Measurements from ENCODE around the gene MBOAT2.
"Not testable (repeated sequence)": the region's sequence is repeated elsewhere in the genome, so short reads cannot be mapped to it uniquely, and the experiment has no call there.

Gene MBOAT2

DNA sequence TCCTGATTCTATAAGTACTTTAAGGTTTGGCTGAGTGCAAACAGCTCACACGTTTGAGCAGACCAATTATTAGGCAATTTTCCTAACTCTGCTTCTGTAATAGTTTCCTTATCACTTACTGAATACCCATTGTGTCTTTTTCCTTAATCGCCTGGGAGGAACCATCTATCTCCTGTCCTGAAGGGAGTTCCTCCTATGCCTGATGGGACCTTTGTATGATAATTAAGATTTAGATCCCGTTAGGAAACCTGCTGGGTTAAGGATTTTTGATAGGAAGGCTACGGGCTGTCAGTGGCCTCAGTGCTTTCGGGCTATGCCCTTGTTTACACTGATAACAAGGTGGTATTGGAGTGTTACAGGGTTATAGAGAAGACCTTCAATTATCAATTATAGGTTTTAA lies 106.8 kb downstream of the MBOAT2 start:
- not testable (repeated sequence) for DNase-seq (ENCODE audit: low spot score)

DNA sequence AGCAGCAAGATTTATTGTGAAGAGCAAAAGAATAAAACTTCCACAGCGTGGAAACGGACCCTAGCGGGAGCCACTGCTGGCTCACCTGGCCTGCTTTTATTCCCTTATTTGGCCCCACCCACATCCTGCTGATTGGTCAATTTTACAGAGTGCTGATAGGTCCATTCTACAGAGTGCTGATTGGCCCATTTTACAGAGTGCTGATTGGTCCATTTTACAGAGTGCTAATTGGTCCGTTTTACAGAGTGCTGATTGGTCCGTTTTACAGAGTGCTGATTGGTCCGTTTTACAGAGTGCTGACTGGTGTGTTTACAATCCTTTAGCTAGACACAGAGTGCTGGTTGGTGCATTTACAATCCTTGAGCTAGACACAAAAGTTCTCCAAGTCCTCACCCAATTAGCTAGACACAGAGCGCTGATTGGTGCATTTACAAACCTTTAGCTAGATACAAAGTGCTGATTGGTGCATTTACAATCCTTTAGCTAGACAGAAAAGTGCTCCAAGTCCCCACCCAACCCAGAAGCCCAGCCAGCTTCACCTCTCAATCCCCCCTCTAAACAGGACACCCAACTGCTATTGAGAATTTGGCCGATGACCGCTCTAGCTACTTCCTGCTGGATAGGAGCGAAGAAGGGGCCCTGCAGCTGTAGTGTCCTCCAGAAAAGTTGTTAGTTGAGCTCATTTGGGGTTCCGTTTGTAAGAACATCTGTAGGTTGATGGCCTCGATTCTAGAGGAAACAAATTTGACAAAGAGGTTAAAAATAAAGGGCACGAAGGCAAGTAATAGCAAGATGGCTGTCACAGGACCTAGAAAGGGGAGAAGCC lies 108.2 kb downstream of the MBOAT2 start:
- not testable (repeated sequence) for DNase-seq (ENCODE audit: low spot score)

DNA sequence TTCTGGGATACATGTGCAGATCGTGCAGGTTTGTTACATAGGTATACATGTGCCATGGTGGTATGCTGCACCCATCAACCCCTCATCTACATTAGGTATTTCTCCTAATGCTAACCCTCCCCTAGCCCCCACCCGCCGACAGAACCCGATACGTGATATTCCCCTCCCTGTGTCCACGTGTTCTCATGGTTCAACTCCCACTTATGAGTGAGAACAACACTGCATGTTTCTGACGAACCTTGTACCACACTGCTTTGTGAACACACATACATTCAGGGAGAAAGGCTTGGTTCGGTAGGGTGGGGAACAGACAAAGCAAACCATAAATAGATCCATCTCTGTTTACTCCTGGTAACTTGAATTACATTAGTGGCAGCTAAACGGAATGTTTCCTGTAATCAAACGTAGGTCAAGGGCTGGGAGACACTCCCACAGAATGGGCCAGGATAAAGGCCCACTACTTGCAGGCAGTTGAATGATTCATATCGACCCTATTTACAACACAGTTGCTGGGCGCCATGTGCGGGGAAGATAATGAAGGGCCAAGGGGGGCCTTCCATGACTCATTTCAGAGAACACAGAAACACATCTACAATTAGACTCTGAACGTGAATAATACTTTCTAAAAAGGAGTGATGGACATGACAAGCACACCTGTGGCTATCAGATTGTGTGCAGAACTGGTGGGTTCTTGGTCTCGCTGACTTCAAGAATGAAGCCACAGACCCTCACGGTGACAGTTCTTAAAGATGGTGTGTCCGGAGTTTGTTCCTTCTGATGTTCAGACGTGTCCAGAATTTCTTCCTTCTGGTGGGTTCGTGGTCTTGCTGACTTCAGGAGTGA lies 109.3 kb downstream of the MBOAT2 start:
- peak; percentile 66 for DNase-seq (ENCODE audit: low spot score)

DNA sequence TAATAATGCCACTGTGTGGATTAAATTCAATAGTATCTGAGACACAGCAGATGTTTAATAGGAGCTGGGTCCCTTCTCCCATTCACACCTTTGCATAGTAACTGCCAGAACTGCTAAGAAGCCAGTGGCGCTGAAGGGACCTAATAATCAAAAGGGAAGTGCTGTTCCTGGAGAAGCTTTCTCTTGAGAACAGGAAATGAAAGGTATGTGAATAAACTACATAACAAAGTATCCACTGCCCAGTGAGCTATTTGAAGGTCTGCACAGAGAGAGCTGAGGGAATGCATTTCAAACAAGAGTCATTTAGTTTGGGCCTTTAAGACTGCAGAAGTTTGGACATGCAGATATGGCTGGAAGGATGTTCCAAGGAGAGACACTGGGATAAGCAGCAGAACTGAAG lies 110.0 kb downstream of the MBOAT2 start:
- DNase-seq (ENCODE audit: low spot score), result no peak

DNA sequence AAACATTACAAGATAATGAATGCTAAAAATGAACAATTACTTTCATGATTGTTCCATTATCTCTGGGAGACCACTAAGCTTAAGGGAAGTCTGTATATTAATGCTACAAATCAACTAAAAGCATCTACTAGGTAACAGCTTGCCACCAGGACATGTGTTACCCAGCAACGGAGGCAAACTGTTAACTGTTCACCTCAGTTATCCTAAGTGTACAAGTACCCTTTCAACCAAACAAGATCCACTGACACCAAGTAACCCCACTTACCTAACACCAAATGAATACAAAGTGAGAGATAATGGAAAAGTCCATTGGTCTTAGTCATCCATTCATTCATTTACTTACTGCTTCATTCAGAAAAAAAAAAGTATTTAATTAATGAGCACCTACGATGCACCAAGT lies 111.4 kb downstream of the MBOAT2 start:
- no peak for DNase-seq (ENCODE audit: low spot score)

DNA sequence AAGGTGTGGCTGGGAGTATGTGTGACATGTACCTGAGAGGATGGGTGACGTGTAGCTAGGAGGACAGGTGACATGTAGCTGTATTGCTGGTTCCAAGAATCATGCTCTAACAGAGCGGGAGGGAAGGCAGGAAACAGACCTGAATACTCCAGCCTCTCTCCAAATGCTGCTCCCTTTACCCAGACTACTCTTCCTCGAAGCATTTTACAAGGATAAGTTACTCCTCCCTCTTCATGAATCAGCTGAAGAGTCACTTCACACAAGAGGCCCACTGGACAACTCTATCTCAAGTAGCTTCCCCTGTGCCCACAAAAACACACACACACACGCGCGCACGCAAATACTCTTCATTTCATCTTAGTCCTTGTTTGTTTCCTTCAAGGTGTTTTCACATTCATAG lies 113.5 kb downstream of the MBOAT2 start:
- DNase-seq (ENCODE audit: low spot score), result no peak

- no peak for DNase-seq (ENCODE audit: low spot score)
Observed at GRCh38 chr2:8888963-8889362, 114.5 kb downstream of the MBOAT2 start.

- no peak for DNase-seq (ENCODE audit: low spot score)
Observed at GRCh38 chr2:8886876-8887275, 116.6 kb downstream of the MBOAT2 start.

GRCh38 chr2:8886202-8886518 lies 117.3 kb downstream of the MBOAT2 start:
- no peak for DNase-seq (ENCODE audit: low spot score)

- DNase-seq (ENCODE audit: low spot score), result no peak
Observed at GRCh38 chr2:8885449-8886201, 117.9 kb downstream of the MBOAT2 start.

DNA sequence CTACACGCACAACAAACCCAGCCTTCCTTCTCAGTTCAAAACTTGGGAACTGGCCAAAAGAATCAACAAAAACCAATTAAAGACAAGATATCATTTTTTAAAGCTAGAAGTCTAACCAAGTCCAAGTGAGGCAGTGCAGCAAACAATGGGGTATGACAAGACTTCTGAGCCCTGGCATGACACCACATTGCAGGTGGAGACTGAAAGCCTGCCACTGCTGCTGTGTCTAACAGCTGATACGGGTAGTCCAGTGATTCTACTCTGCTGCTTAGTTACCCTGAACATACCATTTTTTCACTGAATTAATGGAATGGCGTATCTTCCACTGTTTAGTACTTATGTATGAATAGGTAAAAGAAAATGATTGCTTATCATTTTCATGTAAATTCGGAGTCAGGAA lies 118.7 kb downstream of the MBOAT2 start:
- no peak for DNase-seq (ENCODE audit: low spot score)

DNA sequence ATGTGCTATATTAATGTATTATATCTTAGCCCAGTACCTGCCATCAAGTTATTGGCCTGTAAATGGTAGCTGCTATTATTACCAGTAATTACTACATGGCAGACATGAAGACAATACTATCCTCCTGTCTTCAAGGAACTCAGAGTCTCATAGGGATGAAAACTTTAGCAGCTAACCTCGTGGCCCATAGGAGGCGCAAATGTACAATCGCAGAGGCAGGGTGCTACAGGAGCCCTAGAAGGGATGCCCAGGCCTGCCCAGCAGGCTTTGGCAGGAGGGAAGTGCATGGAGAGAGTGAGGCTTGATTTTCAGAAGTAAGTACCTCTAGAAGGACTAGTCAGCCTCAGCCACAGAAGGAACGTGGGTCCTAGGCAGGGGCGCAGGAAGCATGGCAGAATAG lies 121.4 kb downstream of the MBOAT2 start:
- DNase-seq (ENCODE audit: low spot score), result peak; percentile 41

GRCh38 chr2:8877894-8878293 lies 125.6 kb downstream of the MBOAT2 start:
- DNase-seq (ENCODE audit: low spot score), result no peak

DNA sequence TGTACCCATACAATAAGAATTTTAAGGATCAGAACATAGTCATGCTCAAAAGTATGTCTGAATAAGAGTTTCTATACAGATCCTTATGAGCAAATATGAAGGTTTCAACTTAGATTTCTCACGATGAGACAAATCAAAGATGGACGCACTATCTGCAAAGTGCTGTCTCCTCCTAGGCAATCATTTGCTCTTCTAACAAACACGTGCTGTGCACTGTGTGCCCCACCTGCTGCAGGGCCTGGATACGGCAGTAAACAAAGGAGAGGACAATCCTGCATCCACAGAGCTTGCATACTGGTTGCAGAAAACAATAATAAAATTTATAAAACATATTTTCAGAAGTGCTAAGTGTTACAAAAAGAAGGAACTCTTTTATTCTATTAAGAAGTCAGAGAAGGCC lies 126.2 kb downstream of the MBOAT2 start:
- DNase-seq (ENCODE audit: low spot score), result no peak

DNA sequence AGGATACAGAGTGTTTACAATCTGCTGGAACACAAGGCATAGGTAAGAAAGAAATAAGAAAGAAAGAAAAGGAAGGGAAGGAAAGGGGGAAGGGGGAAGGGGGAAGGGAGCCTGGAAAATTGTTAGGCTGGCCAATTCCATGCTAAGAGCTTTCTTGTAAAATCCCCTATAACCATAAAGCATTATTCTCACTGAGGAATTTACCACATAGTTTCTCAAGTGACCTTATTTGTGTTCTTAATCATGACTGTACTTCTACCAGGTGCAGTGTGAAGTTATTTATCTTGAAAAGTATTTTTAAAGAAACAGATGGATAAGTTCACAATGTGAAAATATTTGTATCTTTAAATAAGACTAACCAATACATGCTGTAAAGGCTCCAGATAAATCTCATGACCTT lies 126.9 kb downstream of the MBOAT2 start:
- DNase-seq (ENCODE audit: low spot score), result no peak

GRCh38 chr2:8872821-8873432 lies 130.6 kb downstream of the MBOAT2 start:
- peak; percentile 62 for DNase-seq (ENCODE audit: low spot score)

- DNase-seq (ENCODE audit: low spot score), result no peak
Observed at GRCh38 chr2:8870441-8870840, 133.0 kb downstream of the MBOAT2 start.

DNA sequence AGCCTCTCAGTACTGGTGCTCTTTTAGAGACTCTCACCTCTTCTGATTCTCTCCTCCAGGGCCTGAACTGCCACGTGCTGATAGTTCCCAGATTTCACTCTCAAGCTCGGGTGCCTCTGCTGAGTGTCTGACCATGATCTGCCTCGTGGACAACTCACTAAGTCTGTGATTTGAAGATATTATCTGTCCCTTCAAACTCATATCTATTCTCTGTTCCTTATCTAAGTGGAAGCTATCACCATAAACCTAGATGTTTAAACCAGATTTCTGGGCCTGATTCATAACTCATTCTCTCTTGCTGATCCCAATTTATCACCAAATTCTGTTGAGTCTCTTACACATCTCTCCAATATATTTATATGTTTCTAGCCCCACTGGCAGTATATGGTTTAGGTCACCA lies 136.1 kb downstream of the MBOAT2 start:
- no peak for DNase-seq (ENCODE audit: low spot score)

GRCh38 chr2:8863331-8863953 lies 140.0 kb downstream of the MBOAT2 start:
- DNase-seq (ENCODE audit: low spot score), result no peak

GRCh38 chr2:8862230-8862629 lies 141.3 kb downstream of the MBOAT2 start:
- no peak for DNase-seq (ENCODE audit: low spot score)

DNA sequence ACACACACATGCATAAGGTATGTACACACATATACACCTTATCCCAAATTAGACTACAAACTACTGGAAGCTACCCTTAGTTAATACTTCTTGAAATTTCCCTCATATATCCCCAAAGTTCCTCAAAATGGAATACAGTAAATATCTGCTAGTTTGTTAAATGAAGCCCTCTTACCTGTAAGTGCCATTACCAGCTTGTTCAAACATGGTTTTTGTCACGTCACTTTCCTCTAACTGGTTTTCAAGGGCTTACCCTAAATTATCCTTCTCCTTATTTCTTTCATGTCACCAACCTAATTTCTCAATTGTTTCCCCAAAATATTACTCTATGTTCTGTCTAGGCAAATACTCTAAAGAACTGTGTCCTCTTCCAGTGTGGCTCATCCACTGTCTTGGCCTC lies 141.7 kb downstream of the MBOAT2 start:
- DNase-seq (ENCODE audit: low spot score), result no peak

GRCh38 chr2:8860239-8860638 lies 143.2 kb downstream of the MBOAT2 start:
- no peak for DNase-seq (ENCODE audit: low spot score)

All from hematopoietic multipotent progenitor cell treated with erythropoietin and hydrocortisone succinate and interleukin-3 and kit ligand, for 15 days (in vitro differentiated cells).